Tibial artery (tissue), 4 donors: Measurements from ENCODE around the gene IMPG1.

Experiments
- DNase-seq, 2 donors: peaks; one replicate each; pipeline ENCODE4 v3.0.0-alpha.2; 2019
- H3K27ac ChIP-seq, 2 donors: fragments of 200-600 bp; sonication (generic) in 1 of 2; 1 replicate in 1 of 2; 2 replicates in 1 of 2; pipeline ENCODE4 v1.5.1; 2018 to 2019; ENCODE audit warnings: mild to moderate bottlenecking in 1 of 2
- H3K27me3 ChIP-seq, 2 donors: fragments of 200-600 bp; sonication (generic) in 1 of 2; one replicate each; pipeline versions ENCODE4 v1.5.1 to v1.6.0; 2016 to 2019
- H3K36me3 ChIP-seq, 3 donors: fragments of 200-600 bp; sonication (generic) in 2 of 3; one replicate each; pipeline ENCODE4 v1.5.1; 2016 to 2019; ENCODE audit warnings: mild to moderate bottlenecking in 2 of 3
- H3K4me1 ChIP-seq, 4 donors: fragments of 200-600 bp; sonication (generic) in 2 of 4; 1 replicate in 3 of 4; 2 replicates in 1 of 4; pipeline ENCODE4 v1.5.1; 2016 to 2019
- H3K4me3 ChIP-seq, 2 donors: fragments of 200-600 bp; sonication (generic) in 1 of 2; 1 replicate in 1 of 2; 2 replicates in 1 of 2; pipeline ENCODE4 v1.5.1; 2018 to 2019; ENCODE audit warnings: mild to moderate bottlenecking in 2 of 2
- H3K9me3 ChIP-seq, 3 donors: fragments of 200-600 bp; sonication (generic) in 1 of 3; one replicate each; pipeline ENCODE4 v1.5.1; 2016 to 2019
- intact Hi-C: fragments of 100-400 bp; cut with DNase I; formaldehyde crosslinking; loops from one replicate; pipeline ENCODE4 v1.15.0; 2023; ENCODE audit warnings: low total_unique reads
- TF ChIP-seq, protein P1 (sequence below), 2 experiments: fragments of 200-600 bp in 1 of 2; fragments of 450-650 bp in 1 of 2; IDR thresholded peaks; one replicate each; pipeline ENCODE4 v1.5.1; 2017 to 2019; ENCODE audit warnings: antibody characterized with exemption in 2 of 2, mild to moderate bottlenecking in 1 of 2, moderate library complexity in 1 of 2

IMPG1 gene

DNA sequence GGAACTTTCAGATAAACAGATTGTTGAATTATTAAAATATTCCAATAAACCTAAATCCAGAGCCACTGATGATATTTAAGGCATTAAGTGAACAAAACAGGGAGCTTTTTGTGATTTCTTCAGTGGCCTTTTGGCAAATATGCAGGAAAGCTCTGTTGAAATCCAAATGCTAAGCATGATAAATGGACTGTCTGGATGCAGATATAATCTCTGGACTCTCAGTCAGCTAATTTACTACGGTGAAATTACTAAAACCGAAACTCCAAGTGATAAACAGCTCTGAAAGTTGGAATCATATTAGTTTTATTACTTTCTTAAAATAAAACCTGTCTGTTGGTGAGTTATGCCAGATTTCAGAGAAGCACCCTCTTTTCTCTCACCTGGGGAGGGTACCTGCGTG is 120.3 kb downstream of the IMPG1 start:
- Histone ChIP-seq H3K4me1 (peaks cover 0 to 18% (median 6%) of the 10 kb centered on the region in 4 donors), H3K4me3 (no peak overlapping the region), H3K27me3 (no peaks in the 10 kb centered on the region), H3K9me3 (no peaks in the 10 kb centered on the region), H3K27ac (no peak overlapping the region), H3K36me3 (no peaks in the 10 kb centered on the region)
- TF ChIP-seq, protein P1, sequence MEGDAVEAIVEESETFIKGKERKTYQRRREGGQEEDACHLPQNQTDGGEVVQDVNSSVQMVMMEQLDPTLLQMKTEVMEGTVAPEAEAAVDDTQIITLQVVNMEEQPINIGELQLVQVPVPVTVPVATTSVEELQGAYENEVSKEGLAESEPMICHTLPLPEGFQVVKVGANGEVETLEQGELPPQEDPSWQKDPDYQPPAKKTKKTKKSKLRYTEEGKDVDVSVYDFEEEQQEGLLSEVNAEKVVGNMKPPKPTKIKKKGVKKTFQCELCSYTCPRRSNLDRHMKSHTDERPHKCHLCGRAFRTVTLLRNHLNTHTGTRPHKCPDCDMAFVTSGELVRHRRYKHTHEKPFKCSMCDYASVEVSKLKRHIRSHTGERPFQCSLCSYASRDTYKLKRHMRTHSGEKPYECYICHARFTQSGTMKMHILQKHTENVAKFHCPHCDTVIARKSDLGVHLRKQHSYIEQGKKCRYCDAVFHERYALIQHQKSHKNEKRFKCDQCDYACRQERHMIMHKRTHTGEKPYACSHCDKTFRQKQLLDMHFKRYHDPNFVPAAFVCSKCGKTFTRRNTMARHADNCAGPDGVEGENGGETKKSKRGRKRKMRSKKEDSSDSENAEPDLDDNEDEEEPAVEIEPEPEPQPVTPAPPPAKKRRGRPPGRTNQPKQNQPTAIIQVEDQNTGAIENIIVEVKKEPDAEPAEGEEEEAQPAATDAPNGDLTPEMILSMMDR (IDR thresholded peaks at IDR 0.05) = no peak
- DNase-seq = no peak
- intact Hi-C loops = no loop called here

DNA sequence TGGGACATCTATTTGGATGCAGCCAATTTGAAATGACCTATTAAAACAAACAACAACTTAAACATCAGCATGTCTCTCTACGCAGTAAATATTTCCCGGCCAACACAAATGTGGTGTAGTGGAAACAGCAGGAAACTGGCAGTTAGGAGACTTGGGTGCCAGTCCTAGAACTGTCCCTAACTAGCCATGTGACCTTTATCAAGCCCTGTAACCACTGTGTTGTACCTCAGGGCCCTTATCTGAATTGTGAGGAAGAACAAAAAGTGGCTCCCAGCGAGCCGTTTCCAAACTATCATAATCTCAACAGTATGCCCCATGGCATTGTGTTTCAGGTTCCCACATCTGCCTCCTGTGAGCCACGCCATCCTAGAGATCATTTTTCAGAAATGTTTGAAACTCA is 124.5 kb downstream of the IMPG1 start:
- no peak overlapping the region for H3K4me3 ChIP-seq
- H3K4me1 ChIP-seq = peaks cover 0 to 18% (median 6%) of the 10 kb centered on the region in 4 donors
- no peak for DNase-seq
- intact Hi-C loops = no loop called here
- TF ChIP-seq, protein P1 (IDR thresholded peaks at IDR 0.05) = no peak
- no peak overlapping the region for H3K27ac ChIP-seq
- H3K36me3 ChIP-seq = no peaks in the 10 kb centered on the region
- no peaks in the 10 kb centered on the region for H3K27me3 ChIP-seq
- H3K9me3 ChIP-seq = no peaks in the 10 kb centered on the region

DNA sequence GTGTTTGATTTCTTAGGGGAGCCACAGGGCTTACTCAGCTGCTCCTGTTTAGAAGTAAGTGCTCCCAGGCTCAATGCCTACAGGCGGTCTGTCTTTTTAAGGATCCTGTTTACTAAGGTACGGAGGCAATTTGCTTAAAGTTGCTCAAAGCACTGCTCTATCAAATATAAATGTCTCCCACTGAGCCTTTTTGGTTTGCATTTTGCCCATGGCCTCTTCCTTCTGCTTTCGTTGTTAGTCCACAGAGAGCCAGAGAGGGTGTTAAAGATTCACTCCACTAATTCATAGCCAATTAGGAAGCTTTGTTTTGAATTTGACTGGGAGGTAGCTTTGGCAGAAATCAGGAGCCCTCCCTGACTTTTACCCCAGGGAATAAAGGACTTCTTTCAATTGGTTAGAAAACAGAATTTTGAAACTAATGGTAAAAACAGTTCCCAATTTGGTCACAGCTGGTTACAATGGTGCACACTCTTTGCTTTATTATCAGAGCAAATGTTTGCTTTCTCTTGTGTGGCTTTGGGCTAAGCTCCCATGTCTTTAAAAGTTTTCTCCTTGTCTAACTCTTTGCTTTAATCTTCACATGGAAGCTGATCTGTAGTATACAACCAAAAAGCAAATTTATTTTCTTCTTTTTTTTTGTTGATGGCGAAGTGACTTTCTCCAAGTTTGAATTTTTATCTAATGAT is 126.2 kb downstream of the IMPG1 start:
- Histone ChIP-seq H3K36me3 (no peaks in the 10 kb centered on the region), H3K4me1 (peaks cover 0 to 6% (median 2%) of the 10 kb centered on the region in 4 donors), H3K27me3 (no peaks in the 10 kb centered on the region), H3K4me3 (no peak overlapping the region), H3K27ac (no peak overlapping the region), H3K9me3 (no peaks in the 10 kb centered on the region)
- TF ChIP-seq, protein P1 (IDR thresholded peaks at IDR 0.05) = no peak
- intact Hi-C loops = no loop called here
- no peak for DNase-seq

DNA sequence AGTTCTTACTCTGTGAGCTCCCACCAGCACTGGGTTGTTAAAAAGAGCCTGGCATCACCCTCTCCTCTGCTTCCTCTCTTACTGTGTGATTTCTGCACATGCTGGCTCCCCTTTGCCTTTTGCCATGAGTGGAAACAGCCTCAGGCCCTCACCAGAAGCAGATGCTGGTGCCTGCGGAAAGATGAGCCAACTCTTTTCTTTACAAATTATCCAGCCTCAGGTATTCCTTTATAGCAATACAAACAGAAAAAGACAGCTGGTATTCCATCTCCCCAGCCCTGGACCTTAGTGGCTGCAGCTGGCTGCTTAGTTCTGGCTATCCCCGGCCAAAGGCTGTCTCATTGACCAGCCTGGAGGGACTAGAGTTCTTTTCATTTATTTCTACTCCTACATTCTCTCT is 129.1 kb downstream of the IMPG1 start:
- H3K27me3 ChIP-seq = no peaks in the 10 kb centered on the region
- H3K9me3 ChIP-seq = no peaks in the 10 kb centered on the region
- TF ChIP-seq, protein P1 (IDR thresholded peaks at IDR 0.05) = no peak
- no peaks in the 10 kb centered on the region for H3K36me3 ChIP-seq
- H3K4me1 ChIP-seq = no peaks in the 10 kb centered on the region
- H3K27ac ChIP-seq = no peak overlapping the region
- DNase-seq = no peak
- intact Hi-C loops = no loop called here
- no peak overlapping the region for H3K4me3 ChIP-seq

DNA sequence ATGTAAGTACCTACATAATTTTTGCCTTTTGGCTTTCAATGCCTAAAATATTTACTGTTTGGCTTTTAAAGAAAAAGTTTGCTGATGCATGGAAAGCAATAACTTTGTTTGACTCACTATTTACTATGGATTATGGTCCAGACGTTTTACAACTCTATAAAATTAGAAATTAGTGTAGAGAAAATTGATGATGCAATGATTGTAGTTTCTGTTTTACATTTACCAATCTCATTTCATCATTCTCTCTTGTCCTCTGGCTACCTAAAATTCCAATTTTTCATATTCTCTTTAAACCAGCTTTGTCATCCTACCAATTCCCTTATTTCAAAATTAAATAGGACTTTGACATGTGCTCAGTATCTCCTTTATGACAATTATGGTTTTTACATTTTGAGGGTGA is 131.0 kb downstream of the IMPG1 start:
- H3K4me1 ChIP-seq = no peaks in the 10 kb centered on the region
- TF ChIP-seq, protein P1 (IDR thresholded peaks at IDR 0.05) = no peak
- DNase-seq = no peak
- intact Hi-C loops = no loop called here
- no peaks in the 10 kb centered on the region for H3K9me3 ChIP-seq
- H3K36me3 ChIP-seq = no peaks in the 10 kb centered on the region
- H3K27ac ChIP-seq = no peak overlapping the region
- no peaks in the 10 kb centered on the region for H3K27me3 ChIP-seq
- no peak overlapping the region for H3K4me3 ChIP-seq

DNA sequence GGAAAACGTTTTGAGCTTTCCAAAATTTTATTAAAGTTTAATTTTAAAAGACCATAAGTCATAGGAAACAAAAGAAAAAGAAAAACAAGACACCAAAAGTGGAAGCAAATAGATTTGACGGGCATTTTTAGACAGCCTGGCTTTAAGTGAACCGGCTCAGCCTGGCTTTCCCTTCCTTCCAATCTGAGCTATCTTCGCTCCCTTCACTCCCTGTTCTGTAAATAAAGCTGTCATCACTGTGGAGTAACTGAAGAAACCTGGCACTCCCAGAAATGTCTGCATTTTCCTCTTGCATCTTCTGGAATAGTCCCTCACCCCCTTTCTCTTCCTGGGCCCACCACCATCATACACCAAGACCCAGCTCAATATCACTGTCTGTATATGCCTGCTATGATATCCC is 131.9 kb downstream of the IMPG1 start:
- no peak overlapping the region for H3K27ac ChIP-seq
- H3K4me3 ChIP-seq = no peak overlapping the region
- TF ChIP-seq, protein P1 (IDR thresholded peaks at IDR 0.05) = no peak
- DNase-seq = no peak
- intact Hi-C loops = no loop called here
- no peaks in the 10 kb centered on the region for H3K9me3 ChIP-seq
- no peaks in the 10 kb centered on the region for H3K36me3 ChIP-seq
- H3K4me1 ChIP-seq = peaks cover 0 to under 1% (median 0%) of the 10 kb centered on the region in 4 donors
- no peaks in the 10 kb centered on the region for H3K27me3 ChIP-seq
